ENCODE data around the gene ZDHHC14. TPM values are rescaled to one million over a fixed set of nuclear protein-coding genes. Genes with fewer than 3 reads are reported as not detected.
"Not testable (repeated sequence)": the region's sequence is repeated elsewhere in the genome, so short reads cannot be mapped to it uniquely, and the experiment has no call there.

The ZDHHC14 gene
- total RNA-seq, 4 donors from 2014 or later, result 11.4 to 20.8 (median 15.6) TPM

DNA sequence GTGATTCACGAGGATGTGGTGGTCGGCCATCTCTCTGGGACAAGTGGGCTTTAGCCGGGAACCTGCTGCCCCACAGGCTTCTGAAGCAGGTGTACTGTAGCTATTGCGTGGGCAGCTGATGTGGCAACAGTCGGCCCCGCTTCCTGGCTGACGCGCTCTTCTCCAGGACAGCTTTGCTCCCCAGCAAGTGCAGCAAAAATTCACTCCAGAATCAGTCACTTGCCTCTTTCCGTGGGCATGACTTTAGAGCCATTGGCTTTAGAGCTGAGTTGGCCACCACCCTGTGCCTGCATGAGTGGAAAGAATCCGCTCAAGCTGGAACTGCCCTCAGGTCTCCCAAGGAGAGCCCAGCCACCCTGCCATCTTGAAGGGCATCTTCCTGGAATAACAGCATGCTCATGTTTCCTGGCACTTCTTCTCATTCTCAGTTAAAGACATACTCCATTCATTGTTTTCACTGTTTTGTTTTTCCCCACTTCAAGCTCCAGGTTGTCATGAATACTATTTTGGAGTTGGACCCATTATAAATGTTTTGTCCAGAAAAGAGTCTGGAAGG lies 178.3 kb downstream of the ZDHHC14 start:
- WGBS, 2 donors, result 90 to 95% methylated on average over 6 to 10 of the region's 10 CpGs
- H3K4me1 ChIP-seq, result peaks cover 0 to 31% (median 0%) of the 10 kb centered on the region in 4 donors
- no peak overlapping the region for H3K4me3 ChIP-seq
- peaks cover 0 to 16% (median 0%) of the 10 kb centered on the region in 3 donors for H3K36me3 ChIP-seq
- DNase-seq (ENCODE audit: low spot score in 2 of 2), result no peak
- no peak overlapping the region for H3K27ac ChIP-seq
- H3K27me3 ChIP-seq, result no peaks in the 10 kb centered on the region
- TF ChIP-seq POLR2A (IDR thresholded peaks at IDR 0.05), result no peak
- TF ChIP-seq EP300 (IDR thresholded peaks at IDR 0.05), result no peak
- TF ChIP-seq, protein P1, sequence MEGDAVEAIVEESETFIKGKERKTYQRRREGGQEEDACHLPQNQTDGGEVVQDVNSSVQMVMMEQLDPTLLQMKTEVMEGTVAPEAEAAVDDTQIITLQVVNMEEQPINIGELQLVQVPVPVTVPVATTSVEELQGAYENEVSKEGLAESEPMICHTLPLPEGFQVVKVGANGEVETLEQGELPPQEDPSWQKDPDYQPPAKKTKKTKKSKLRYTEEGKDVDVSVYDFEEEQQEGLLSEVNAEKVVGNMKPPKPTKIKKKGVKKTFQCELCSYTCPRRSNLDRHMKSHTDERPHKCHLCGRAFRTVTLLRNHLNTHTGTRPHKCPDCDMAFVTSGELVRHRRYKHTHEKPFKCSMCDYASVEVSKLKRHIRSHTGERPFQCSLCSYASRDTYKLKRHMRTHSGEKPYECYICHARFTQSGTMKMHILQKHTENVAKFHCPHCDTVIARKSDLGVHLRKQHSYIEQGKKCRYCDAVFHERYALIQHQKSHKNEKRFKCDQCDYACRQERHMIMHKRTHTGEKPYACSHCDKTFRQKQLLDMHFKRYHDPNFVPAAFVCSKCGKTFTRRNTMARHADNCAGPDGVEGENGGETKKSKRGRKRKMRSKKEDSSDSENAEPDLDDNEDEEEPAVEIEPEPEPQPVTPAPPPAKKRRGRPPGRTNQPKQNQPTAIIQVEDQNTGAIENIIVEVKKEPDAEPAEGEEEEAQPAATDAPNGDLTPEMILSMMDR (IDR thresholded peaks at IDR 0.05), result no peak
- H3K9me3 ChIP-seq, result no peaks in the 10 kb centered on the region

DNA sequence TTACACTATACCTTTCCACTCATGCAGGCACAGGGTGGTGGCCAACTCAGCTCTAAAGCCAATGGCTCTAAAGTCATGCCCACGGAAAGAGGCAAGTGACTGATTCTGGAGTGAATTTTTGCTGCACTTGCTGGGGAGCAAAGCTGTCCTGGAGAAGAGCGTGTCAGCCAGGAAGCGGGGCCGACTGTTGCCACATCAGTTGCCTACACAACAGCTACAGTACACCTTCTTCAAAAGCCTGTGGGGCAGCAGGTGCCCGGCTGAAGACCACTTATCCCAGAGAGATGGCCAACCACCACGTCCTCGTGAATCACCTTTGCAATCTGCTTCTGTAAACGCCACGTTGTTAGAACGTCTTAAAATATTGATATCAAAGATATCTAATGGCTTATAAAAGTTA lies 179.1 kb downstream of the ZDHHC14 start:
- not testable (repeated sequence) for H3K9me3 ChIP-seq; H3K4me3 ChIP-seq; DNase-seq (ENCODE audit: low spot score in 2 of 2); H3K27ac ChIP-seq; H3K27me3 ChIP-seq
- Histone ChIP-seq H3K4me1 (peaks cover 0 to 31% (median 0%) of the 10 kb centered on the region in 4 donors), H3K36me3 (peaks cover 0 to 16% (median 0%) of the 10 kb centered on the region in 3 donors)
- 94% methylated on average over 10 of the region's 10 CpGs for WGBS, 2 donors

DNA sequence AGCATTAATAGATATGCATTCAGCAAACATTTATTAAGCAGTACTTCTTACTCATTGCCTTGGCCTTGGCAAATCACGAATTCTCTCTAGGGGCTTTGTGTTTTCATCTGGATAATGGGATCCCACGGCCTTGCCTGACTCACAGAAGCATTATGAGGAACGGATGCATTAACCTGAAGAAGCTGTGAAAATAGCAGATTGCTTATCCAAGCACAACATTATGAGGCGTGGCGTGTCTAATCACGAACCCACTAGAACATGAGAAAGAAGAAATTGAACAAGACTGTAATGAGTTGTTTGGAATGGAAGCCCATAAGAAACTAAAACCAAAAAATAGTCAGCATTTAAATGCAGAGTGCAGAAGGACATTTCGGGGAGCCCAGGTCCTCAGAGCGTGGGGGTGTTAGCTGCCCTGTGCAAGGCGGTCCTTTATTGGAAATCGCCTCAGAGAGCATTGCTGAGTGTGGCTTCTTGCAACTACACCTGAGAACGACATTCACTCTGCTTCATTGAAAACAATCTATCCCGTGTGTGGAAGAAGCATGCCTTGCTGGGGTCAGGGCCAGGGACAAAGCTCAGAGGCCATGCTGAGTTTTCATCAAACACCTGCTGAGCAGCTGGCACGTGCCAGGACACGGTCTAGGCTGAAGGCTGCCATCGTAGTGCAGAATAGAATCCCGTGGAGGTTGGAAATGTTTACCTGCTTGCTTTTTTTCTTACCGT lies 179.9 kb downstream of the ZDHHC14 start:
- Histone ChIP-seq H3K4me3 (no peak overlapping the region), H3K27ac (no peak overlapping the region), H3K9me3 (no peaks in the 10 kb centered on the region), H3K36me3 (peaks cover 0 to 16% (median 0%) of the 10 kb centered on the region in 3 donors), H3K4me1 (peaks cover 0 to 31% (median 0%) of the 10 kb centered on the region in 4 donors), H3K27me3 (no peaks in the 10 kb centered on the region)
- TF ChIP-seq POLR2A (IDR thresholded peaks at IDR 0.05) (no peak), EP300 (IDR thresholded peaks at IDR 0.05) (no peak)
- TF ChIP-seq, protein P1 (IDR thresholded peaks at IDR 0.05), result no peak
- 81 to 87% methylated on average over 17 of the region's 17 CpGs for WGBS, 2 donors
- no peak for DNase-seq (ENCODE audit: low spot score in 2 of 2)

DNA sequence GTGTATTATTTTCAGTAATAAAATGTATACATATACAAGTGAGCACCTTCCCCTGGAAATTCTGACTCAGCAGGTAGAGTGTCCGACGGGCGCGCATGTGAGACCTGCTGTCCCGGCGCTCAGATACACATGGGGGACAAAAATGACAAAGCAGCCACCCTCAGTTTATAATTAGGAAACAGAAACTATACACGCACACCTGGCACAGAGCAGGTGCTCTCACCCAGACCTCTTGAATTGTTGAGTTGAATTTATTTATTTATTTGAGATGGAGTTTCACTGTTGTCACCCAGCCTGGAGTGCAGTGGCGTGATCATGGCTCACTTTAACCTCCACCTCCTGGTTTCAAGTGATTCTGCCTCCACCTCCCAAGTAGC lies 180.4 kb downstream of the ZDHHC14 start:
- TF ChIP-seq POLR2A (IDR thresholded peaks at IDR 0.05), result no peak
- TF ChIP-seq, protein P1 (IDR thresholded peaks at IDR 0.05), result no peak
- TF ChIP-seq EP300 (IDR thresholded peaks at IDR 0.05), result no peak
- WGBS, 2 donors, result 93 to 96% methylated on average over 8 of the region's 8 CpGs
- H3K27ac ChIP-seq, result peak overlapping the region in 1 of 4 donors; percentile 10
- H3K4me1 ChIP-seq, result peaks cover 0 to 28% (median 0%) of the 10 kb centered on the region in 4 donors
- peaks cover 0 to 16% (median 0%) of the 10 kb centered on the region in 3 donors for H3K36me3 ChIP-seq
- no peak overlapping the region for H3K4me3 ChIP-seq
- H3K27me3 ChIP-seq, result no peaks in the 10 kb centered on the region
- no peak for DNase-seq (ENCODE audit: low spot score in 2 of 2)
- no peaks in the 10 kb centered on the region for H3K9me3 ChIP-seq

DNA sequence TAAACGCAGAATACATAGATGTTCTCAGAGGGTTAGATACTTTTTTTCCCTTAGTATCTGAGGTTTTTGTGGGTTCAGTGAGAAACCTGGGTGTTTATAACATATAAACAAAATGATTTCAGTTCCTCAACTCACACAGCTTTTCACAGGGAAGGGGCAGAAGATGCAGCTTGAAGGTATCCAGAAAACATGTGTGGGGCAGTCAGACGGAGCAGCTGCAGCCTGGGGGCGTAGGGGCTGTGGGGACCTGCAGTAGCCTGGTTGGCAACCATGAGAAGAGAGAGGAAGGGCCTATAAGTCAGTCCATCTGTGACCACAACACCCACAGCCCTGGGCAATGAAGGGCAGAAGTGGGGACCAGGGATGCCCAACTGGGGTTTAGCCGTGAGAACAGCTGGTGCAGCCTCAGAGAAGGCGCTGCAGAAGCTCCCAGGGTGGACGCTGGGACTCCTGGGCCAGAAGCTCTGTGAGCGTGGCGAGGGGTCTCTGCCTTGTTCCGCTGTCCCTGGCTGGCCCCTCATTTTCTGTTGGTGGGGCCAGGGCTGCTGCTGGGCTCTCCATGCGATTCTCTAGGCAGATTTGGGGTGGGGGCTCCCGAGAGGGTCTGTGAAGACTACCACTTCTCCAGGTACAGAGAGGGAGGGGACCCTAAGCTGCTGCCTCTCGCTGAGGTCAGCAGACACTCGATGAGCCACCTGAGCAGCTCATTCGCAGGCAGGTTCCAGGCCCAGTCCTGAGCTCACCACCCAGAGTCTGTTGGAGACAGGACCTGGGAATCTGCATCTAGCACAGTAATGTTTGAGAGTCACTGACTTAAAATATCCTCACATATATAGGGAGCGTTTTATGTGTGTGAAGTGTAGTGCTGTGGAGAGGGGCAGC lies 181.2 kb downstream of the ZDHHC14 start:
- 89 to 92% methylated on average over 13 to 15 of the region's 15 CpGs for WGBS, 2 donors
- Histone ChIP-seq H3K27ac (peak overlapping the region in 1 of 4 donors; percentile 10), H3K9me3 (no peaks in the 10 kb centered on the region), H3K27me3 (no peaks in the 10 kb centered on the region), H3K4me1 (peaks cover 0 to 20% (median 0%) of the 10 kb centered on the region in 4 donors), H3K4me3 (no peak overlapping the region), H3K36me3 (peaks cover 0 to 16% (median 0%) of the 10 kb centered on the region in 3 donors)
- DNase-seq (ENCODE audit: low spot score in 2 of 2), result no peak
- TF ChIP-seq POLR2A (IDR thresholded peaks at IDR 0.05) (no peak), EP300 (IDR thresholded peaks at IDR 0.05) (no peak)
- TF ChIP-seq, protein P1 (IDR thresholded peaks at IDR 0.05), result no peak
